Neural cell (in vitro differentiated cells): ENCODE measurements around the gene CWF19L2. TPM values are rescaled to one million over a fixed set of nuclear protein-coding genes. Genes with fewer than 3 reads are reported as not detected.

Source experiments
- H2AFZ ChIP-seq: fragments of 200-600, 300-800 bp; sonication (generic), shearing (Covaris generic); 2 replicates; pipeline ENCODE4 v1.6.0; 2014; ENCODE audit warnings: low read depth, mild to moderate bottlenecking, antibody characterized with exemption, low read length, moderate library complexity
- H3F3A ChIP-seq: fragments of 200-600 bp; shearing (Covaris generic); 2 replicates; pipeline ENCODE4 v1.6.1; 2016; ENCODE audit warnings: mild to moderate bottlenecking, moderate library complexity, mixed read lengths, antibody characterized with exemption, low read length; ENCODE audit not compliant: insufficient read depth, poor library complexity, severe bottlenecking
- H3K27ac ChIP-seq: fragments of 200-600, 300-800 bp; sonication (generic), shearing (Covaris generic); 2 replicates; pipeline ENCODE4 v1.5.1; 2014; ENCODE audit warnings: mild to moderate bottlenecking, low read length, moderate library complexity
- H3K27me3 ChIP-seq: fragments of 300-800, 200-600 bp; sonication (generic), shearing (Covaris generic); 2 replicates; pipeline ENCODE4 v1.6.0; 2014; ENCODE audit warnings: mild to moderate bottlenecking, low read depth, low read length, moderate library complexity; ENCODE audit not compliant: insufficient read depth
- H3K36me3 ChIP-seq: fragments of 300-800, 200-600 bp; sonication (generic), shearing (Covaris generic); 2 replicates; pipeline ENCODE4 v1.5.1; 2014; ENCODE audit warnings: mild to moderate bottlenecking, antibody characterized with exemption, low read length, moderate library complexity; ENCODE audit not compliant: insufficient read depth
- H3K4me2 ChIP-seq: fragments of 300-800, 200-600 bp; sonication (generic), shearing (Covaris generic); 2 replicates; pipeline ENCODE4 v1.6.0; 2014; ENCODE audit warnings: mild to moderate bottlenecking, low read length
- H3K4me3 ChIP-seq: fragments of 300-800, 200-600 bp; sonication (generic), shearing (Covaris generic); 2 replicates; pipeline ENCODE4 v1.5.1; 2014; ENCODE audit warnings: mild to moderate bottlenecking, low read length, moderate library complexity
- H3K79me2 ChIP-seq: fragments of 200-600 bp; shearing (Covaris generic); replicated peaks from 2 replicates; pipeline ENCODE4 v1.6.0; 2014; ENCODE audit warnings: mild to moderate bottlenecking, low read length, moderate library complexity; ENCODE audit not compliant: insufficient read depth
- H3K9ac ChIP-seq: fragments of 300-800, 200-600 bp; sonication (generic), shearing (Covaris generic); 2 replicates; pipeline ENCODE4 v1.6.1; 2016; ENCODE audit warnings: mild to moderate bottlenecking, low read length, mixed read lengths
- H3K9me2 ChIP-seq: fragments of 200-600 bp; shearing (Covaris generic); 2 replicates; pipeline ENCODE4 v1.6.1; 2016; ENCODE audit warnings: mild to moderate bottlenecking, low read length, mixed read lengths; ENCODE audit not compliant: insufficient read depth
- H3K9me3 ChIP-seq: fragments of 200-600, 300-800 bp; sonication (generic), shearing (Covaris generic); 2 replicates; pipeline ENCODE4 v1.6.1; 2016; ENCODE audit warnings: mild to moderate bottlenecking, mixed run types, low read length, moderate library complexity, mixed read lengths
- H4K20me1 ChIP-seq: fragments of 200-600 bp; shearing (Covaris generic); 2 replicates; pipeline ENCODE4 v1.6.1; 2016; ENCODE audit warnings: mild to moderate bottlenecking, mixed run types; ENCODE audit not compliant: insufficient read depth
- EP300 ChIP-seq: fragments of 450-650 bp; conservative IDR thresholded peaks from 2 replicates; pipeline ENCODE4 v1.6.1; 2014; ENCODE audit warnings: antibody characterized with exemption, mild to moderate bottlenecking, moderate library complexity; ENCODE audit not compliant: poor library complexity, severe bottlenecking
- EZH2 ChIP-seq: fragments of 200-600, 300-800 bp; shearing (Covaris generic), sonication (generic); IDR thresholded peaks from 2 replicates; pipeline ENCODE4 v1.6.1; 2014; ENCODE audit warnings: antibody characterized with exemption, low read length, borderline replicate concordance, mild to moderate bottlenecking; ENCODE audit not compliant: insufficient read depth, poor library complexity, severe bottlenecking
- MXI1 ChIP-seq: fragments of 450-650 bp; conservative IDR thresholded peaks from 2 replicates; pipeline ENCODE4 v1.6.1; 2014; ENCODE audit warnings: antibody characterized with exemption, mild to moderate bottlenecking; ENCODE audit not compliant: poor library complexity, severe bottlenecking
- POLR2AphosphoS5 ChIP-seq: IDR thresholded peaks from 2 replicates; pipeline ENCODE4 v1.6.1; 2012
- RAD21 ChIP-seq: fragments of 450-650 bp; conservative IDR thresholded peaks from 2 replicates; pipeline ENCODE4 v1.6.1; 2014; ENCODE audit warnings: antibody characterized with exemption, mild to moderate bottlenecking, moderate library complexity
- SMC3 ChIP-seq: fragments of 450-650 bp; conservative IDR thresholded peaks from 2 replicates; pipeline ENCODE4 v1.6.1; 2014; ENCODE audit warnings: antibody characterized with exemption, mild to moderate bottlenecking, moderate library complexity; ENCODE audit not compliant: poor library complexity
- TAF1 ChIP-seq: IDR thresholded peaks from 2 replicates; pipeline ENCODE4 v1.6.1; 2012; ENCODE audit warnings: low read depth
- polyA plus RNA-seq: library from polyadenylated mRNA; depleted of rRNA; stranded (reverse); fragments of >200 nt; gene quantifications from 2 replicates; pipeline ENCODE4 v1.2.3, GENCODE V29; 2014
- TF ChIP-seq, protein P1 (sequence below): IDR thresholded peaks from 2 replicates; pipeline ENCODE4 v1.6.1; 2012; ENCODE audit warnings: borderline replicate concordance
- TF ChIP-seq, protein P2 (sequence below): fragments of 450-650 bp; IDR thresholded peaks from 2 replicates; pipeline ENCODE4 v1.5.1; 2014; ENCODE audit warnings: antibody characterized with exemption, mild to moderate bottlenecking, moderate library complexity; ENCODE audit not compliant: poor library complexity, severe bottlenecking

The CWF19L2 gene
- polyA plus RNA-seq, 1 donor from 2014 or later: 4.9 TPM

DNA sequence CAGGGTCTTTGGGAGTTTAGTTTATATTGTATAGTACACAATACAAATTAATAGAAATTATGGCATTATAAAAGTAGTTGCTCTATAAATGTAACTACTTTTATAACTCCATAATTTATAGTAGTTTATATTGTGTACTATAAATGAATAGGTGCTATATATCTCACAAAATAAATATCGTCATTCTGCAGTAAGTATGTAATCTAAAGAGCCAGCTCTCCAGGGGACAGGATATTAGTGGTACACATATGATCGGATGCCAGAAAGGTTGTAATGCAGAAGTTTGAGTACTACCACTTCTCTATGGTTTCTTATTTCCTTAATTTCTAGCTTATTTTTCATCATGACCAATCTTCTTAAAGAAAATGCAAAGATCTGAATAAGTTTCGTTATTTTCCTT lies 20.2 kb upstream of the CWF19L2 start:
- Histone ChIP-seq H3K36me3 (no peaks in the 10 kb centered on the region), H4K20me1 (no peaks in the 10 kb centered on the region), H3F3A (no peaks in the 10 kb centered on the region), H3K27me3 (no peaks in the 10 kb centered on the region), H3K9me3 (no peaks in the 10 kb centered on the region), H3K4me2 (no peak overlapping the region), H3K9ac (no peak overlapping the region), H3K27ac (no peak overlapping the region), H3K9me2 (no peaks in the 10 kb centered on the region), H2AFZ (no peak overlapping the region), H3K79me2 (no peaks in the 10 kb centered on the region), H3K4me3 (no peak overlapping the region)
- TF ChIP-seq RAD21 (no peak), TAF1 (no peak), MXI1 (no peak), EZH2 (no peak), EP300 (no peak), SMC3 (no peak), POLR2AphosphoS5 (no peak)
- TF ChIP-seq, protein P1, sequence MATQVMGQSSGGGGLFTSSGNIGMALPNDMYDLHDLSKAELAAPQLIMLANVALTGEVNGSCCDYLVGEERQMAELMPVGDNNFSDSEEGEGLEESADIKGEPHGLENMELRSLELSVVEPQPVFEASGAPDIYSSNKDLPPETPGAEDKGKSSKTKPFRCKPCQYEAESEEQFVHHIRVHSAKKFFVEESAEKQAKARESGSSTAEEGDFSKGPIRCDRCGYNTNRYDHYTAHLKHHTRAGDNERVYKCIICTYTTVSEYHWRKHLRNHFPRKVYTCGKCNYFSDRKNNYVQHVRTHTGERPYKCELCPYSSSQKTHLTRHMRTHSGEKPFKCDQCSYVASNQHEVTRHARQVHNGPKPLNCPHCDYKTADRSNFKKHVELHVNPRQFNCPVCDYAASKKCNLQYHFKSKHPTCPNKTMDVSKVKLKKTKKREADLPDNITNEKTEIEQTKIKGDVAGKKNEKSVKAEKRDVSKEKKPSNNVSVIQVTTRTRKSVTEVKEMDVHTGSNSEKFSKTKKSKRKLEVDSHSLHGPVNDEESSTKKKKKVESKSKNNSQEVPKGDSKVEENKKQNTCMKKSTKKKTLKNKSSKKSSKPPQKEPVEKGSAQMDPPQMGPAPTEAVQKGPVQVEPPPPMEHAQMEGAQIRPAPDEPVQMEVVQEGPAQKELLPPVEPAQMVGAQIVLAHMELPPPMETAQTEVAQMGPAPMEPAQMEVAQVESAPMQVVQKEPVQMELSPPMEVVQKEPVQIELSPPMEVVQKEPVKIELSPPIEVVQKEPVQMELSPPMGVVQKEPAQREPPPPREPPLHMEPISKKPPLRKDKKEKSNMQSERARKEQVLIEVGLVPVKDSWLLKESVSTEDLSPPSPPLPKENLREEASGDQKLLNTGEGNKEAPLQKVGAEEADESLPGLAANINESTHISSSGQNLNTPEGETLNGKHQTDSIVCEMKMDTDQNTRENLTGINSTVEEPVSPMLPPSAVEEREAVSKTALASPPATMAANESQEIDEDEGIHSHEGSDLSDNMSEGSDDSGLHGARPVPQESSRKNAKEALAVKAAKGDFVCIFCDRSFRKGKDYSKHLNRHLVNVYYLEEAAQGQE: no peak
- TF ChIP-seq, protein P2, sequence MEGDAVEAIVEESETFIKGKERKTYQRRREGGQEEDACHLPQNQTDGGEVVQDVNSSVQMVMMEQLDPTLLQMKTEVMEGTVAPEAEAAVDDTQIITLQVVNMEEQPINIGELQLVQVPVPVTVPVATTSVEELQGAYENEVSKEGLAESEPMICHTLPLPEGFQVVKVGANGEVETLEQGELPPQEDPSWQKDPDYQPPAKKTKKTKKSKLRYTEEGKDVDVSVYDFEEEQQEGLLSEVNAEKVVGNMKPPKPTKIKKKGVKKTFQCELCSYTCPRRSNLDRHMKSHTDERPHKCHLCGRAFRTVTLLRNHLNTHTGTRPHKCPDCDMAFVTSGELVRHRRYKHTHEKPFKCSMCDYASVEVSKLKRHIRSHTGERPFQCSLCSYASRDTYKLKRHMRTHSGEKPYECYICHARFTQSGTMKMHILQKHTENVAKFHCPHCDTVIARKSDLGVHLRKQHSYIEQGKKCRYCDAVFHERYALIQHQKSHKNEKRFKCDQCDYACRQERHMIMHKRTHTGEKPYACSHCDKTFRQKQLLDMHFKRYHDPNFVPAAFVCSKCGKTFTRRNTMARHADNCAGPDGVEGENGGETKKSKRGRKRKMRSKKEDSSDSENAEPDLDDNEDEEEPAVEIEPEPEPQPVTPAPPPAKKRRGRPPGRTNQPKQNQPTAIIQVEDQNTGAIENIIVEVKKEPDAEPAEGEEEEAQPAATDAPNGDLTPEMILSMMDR: no peak

DNA sequence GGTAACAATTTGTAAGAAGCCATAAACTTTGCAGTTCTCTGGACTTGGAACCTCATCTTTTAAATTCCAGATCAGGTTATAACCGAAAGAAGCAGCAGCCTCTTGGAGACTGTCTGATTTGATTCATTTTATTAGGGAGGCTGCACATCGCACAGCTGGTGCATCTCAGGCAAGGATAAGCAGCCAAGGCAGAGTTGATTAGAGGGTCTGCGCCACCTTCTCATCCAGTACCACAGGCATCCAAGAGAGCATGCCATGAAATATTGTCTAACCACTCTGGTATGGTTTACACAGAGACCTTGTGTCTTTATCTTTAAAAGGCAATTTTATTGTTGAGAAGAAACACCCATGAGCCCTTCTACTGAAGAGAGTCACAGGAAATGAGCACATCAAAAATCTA lies 16.2 kb upstream of the CWF19L2 start:
- H4K20me1 ChIP-seq: no peaks in the 10 kb centered on the region
- TF ChIP-seq TAF1: no peak
- TF ChIP-seq SMC3: no peak
- no peak for TF ChIP-seq POLR2AphosphoS5
- no peak for TF ChIP-seq RAD21
- H3K4me2 ChIP-seq: no peak overlapping the region
- no peak overlapping the region for H3K9ac ChIP-seq
- H3K36me3 ChIP-seq: no peaks in the 10 kb centered on the region
- H3F3A ChIP-seq: no peaks in the 10 kb centered on the region
- H3K4me3 ChIP-seq: no peak overlapping the region
- no peaks in the 10 kb centered on the region for H3K9me3 ChIP-seq
- H3K27me3 ChIP-seq: no peaks in the 10 kb centered on the region
- H2AFZ ChIP-seq: no peak overlapping the region
- no peaks in the 10 kb centered on the region for H3K79me2 ChIP-seq
- no peaks in the 10 kb centered on the region for H3K9me2 ChIP-seq
- H3K27ac ChIP-seq: no peak overlapping the region

DNA sequence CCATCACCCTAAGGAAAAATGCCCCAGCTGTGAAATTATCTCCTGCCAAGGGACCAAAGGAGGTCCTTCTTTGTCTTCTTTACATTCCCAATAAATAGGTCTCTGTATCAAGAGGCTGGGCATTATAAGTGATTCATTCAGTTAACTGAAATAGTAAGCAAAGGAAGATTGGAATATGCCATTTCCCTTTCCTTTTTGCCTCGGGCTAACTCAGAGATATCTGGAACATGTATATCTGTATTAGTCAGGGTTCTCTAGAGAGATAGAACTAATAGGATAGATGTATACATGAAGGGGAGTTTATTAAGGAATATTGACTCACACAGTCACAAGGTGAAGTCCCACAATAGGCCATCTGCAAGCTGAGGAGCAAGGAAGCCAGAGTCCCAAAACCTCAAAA lies 15.3 kb upstream of the CWF19L2 start:
- Histone ChIP-seq H4K20me1 (no peaks in the 10 kb centered on the region), H3K4me2 (no peak overlapping the region), H3K27me3 (no peaks in the 10 kb centered on the region), H2AFZ (no peak overlapping the region), H3K9me2 (no peaks in the 10 kb centered on the region), H3K79me2 (no peaks in the 10 kb centered on the region), H3K27ac (no peak overlapping the region), H3K4me3 (no peak overlapping the region), H3F3A (no peaks in the 10 kb centered on the region), H3K9ac (no peak overlapping the region), H3K9me3 (no peaks in the 10 kb centered on the region), H3K36me3 (no peaks in the 10 kb centered on the region)
- TF ChIP-seq, protein P1: no peak
